Muscle layer of colon (tissue), 2 donors: ENCODE measurements around the gene COBL.

Experiments
- H3K27ac ChIP-seq: one replicate; pipeline ENCODE4 v1.7.0; 2013; ENCODE audit warnings: low read depth, mild to moderate bottlenecking, low read length, moderate library complexity
- H3K27me3 ChIP-seq, 2 donors: one replicate each; pipeline ENCODE4 v1.7.0; 2013; ENCODE audit warnings: low read length in 2 of 2, mild to moderate bottlenecking in 2 of 2; ENCODE audit not compliant: insufficient read depth in 2 of 2, control insufficient read depth in 1 of 2
- H3K36me3 ChIP-seq: one replicate; pipeline ENCODE4 v1.7.0; 2013; ENCODE audit warnings: mild to moderate bottlenecking, low read length; ENCODE audit not compliant: insufficient read depth
- H3K4me1 ChIP-seq: one replicate; pipeline ENCODE4 v1.7.0; 2013; ENCODE audit warnings: mild to moderate bottlenecking, low read length; ENCODE audit not compliant: insufficient read depth
- H3K4me3 ChIP-seq, 2 donors: one replicate each; pipeline ENCODE4 v1.7.0; 2013; ENCODE audit warnings: low read length in 2 of 2, low read depth in 1 of 2, mild to moderate bottlenecking in 1 of 2, moderate library complexity in 1 of 2
- H3K9ac ChIP-seq: one replicate; pipeline ENCODE4 v1.7.0; 2013; ENCODE audit warnings: low read length
- H3K9me3 ChIP-seq: one replicate; pipeline ENCODE4 v1.7.0; 2013; ENCODE audit warnings: mild to moderate bottlenecking, low read length
- donor health status: abdominal sarcoma.
- donor health status: Adenocarcinoma of cecum.

The COBL gene

DNA sequence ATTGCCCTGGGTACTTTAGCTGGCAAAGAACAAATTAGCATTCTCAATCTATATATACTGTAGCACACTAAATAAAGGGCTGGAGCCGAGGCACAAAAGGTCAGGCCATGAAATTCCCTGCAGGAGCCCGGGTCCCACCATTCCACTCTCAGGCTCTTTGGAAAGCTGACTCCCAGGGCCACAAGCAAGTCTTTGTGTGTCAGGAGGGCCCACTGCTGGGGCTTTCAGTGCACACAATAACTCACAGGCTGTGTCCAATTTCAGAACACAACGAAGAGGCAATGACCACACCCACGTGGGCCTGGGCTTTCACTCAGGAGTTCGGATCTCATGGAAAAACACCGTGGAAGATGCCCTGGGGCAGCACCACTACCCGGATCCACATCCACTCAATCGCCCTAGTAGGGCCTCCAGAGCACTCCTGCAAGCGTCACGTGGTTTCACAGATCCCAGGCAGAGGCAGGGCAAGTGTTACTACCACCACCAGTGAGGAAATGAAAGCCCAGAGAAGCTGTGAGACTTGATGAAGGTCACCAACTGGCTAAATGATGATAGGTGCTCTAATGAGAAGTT lies 60.3 kb downstream of the COBL start:
- H3K27ac ChIP-seq: no peak overlapping the region
- H3K27me3 ChIP-seq: no peaks in the 10 kb centered on the region
- no peak overlapping the region for H3K9ac ChIP-seq
- H3K36me3 ChIP-seq: no peaks in the 10 kb centered on the region
- no peaks in the 10 kb centered on the region for H3K9me3 ChIP-seq
- no peaks in the 10 kb centered on the region for H3K4me1 ChIP-seq
- no peak overlapping the region for H3K4me3 ChIP-seq

DNA sequence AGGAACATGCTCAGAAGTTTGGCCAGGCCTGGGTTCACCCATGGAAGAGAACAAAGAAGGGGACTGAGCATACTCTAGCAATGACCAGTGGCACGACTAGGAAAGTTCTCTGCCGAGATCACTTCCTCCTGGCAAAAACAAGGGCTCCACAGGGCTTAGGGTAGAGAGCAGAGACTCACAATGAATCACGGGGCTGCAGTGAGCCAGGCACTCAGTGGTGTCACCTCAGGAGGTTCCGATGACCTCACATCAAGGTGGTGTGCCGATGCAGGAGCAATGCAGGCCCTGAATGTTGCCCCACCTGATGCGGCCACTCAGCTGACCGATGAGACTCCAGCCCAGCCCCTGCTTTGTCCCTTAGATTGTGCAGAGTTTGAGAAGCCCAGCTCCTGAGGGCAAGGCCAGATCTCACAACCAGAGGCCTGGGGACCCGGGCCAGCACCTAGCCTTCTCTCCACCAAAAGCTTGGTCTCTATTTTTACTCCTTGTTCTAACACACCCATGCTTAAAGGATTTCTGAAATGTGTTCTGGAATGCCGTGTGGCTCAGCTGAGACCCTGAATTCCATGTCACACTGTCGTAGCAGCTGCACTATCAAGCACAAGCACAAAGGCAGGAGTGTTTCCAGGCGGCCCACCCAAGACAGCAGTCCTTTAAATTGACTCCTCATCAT lies 60.9 kb downstream of the COBL start:
- no peaks in the 10 kb centered on the region for H3K27me3 ChIP-seq
- no peak overlapping the region for H3K4me3 ChIP-seq
- H3K9ac ChIP-seq: no peak overlapping the region
- no peaks in the 10 kb centered on the region for H3K36me3 ChIP-seq
- H3K4me1 ChIP-seq: no peaks in the 10 kb centered on the region
- no peak overlapping the region for H3K27ac ChIP-seq
- H3K9me3 ChIP-seq: no peaks in the 10 kb centered on the region

DNA sequence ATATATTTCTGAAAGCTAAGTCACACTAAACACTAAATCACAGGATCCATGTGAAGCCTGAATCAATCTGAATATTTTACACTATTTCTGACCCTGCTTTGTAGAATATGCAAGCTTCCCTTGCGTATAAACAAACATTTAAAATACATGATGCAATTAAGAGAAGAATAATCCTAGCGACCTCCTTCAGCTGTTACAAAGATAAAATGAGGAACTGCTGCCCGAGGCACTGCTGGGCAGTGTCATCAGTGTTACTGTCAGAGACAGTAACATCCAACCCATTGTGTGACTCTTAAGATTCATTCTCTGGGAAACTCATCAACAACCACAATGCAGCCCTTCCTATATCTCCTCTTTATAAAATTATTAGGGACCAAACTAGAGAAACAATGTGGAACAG lies 61.6 kb downstream of the COBL start:
- Histone ChIP-seq H3K4me3 (no peak overlapping the region), H3K36me3 (no peaks in the 10 kb centered on the region), H3K9ac (no peak overlapping the region), H3K27ac (no peak overlapping the region), H3K4me1 (no peaks in the 10 kb centered on the region), H3K27me3 (no peaks in the 10 kb centered on the region), H3K9me3 (no peaks in the 10 kb centered on the region)

DNA sequence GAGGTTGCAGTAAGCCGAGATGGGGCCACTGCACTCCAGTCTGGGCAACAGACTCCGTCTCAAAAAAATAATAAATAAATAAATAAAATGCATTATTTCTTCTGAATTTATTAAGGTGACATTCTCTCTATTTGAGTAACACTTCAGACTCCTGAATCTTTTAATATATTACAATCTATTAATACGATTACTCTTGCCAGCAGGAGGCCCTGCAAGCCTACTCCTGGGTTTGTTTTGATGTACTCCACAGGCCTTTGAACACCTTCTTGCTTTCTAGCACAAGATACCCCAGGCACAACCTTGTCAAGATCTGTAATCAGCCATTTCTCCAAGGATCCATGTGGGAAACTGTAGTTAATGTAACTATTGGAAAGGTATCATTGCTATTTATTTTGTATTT lies 63.5 kb downstream of the COBL start:
- Histone ChIP-seq H3K27me3 (no peaks in the 10 kb centered on the region), H3K36me3 (no peaks in the 10 kb centered on the region), H3K27ac (no peak overlapping the region), H3K9ac (no peak overlapping the region), H3K9me3 (no peaks in the 10 kb centered on the region), H3K4me1 (no peaks in the 10 kb centered on the region), H3K4me3 (no peak overlapping the region)

DNA sequence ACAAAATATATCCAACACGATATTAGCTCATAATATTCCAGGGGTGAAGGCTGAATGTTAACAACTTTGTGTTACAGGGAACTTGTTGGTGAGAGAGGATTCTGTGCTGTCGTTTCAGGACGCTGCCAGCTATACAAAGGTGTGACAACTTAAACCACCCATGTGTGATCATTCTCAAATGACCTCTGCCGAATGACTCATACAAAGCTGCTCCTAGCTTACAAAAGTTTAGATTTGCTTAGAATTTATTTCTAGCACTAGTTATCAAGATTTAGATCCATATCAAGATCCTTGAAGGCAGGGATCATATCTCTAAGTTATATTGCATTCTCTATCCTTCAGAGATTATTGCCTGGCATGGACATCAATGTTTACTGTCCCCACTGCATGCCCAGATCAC lies 65.3 kb downstream of the COBL start:
- no peak overlapping the region for H3K4me3 ChIP-seq
- H3K36me3 ChIP-seq: no peaks in the 10 kb centered on the region
- no peaks in the 10 kb centered on the region for H3K4me1 ChIP-seq
- no peak overlapping the region for H3K27ac ChIP-seq
- H3K9me3 ChIP-seq: no peaks in the 10 kb centered on the region
- H3K27me3 ChIP-seq: no peaks in the 10 kb centered on the region
- H3K9ac ChIP-seq: no peak overlapping the region

DNA sequence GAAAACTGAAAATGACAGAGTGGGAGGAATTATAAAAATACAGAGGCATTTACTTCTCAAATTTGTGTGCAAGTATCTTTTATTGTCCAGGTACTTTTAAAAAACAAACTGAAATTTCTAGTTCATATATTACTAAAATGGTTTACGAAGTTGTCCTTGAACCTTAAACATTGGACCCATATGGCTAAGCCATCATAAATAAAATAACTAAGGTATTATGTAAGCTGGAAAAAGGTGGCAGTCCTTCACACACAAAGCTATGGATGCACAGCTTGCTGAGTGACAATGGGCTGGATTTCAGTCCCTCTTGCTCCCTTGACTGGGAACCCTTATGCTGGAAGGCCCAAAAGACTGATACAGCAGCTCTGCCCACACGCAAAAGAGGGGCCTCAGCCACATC lies 66.1 kb downstream of the COBL start:
- no peak overlapping the region for H3K9ac ChIP-seq
- no peak overlapping the region for H3K4me3 ChIP-seq
- H3K9me3 ChIP-seq: no peaks in the 10 kb centered on the region
- H3K4me1 ChIP-seq: no peaks in the 10 kb centered on the region
- no peak overlapping the region for H3K27ac ChIP-seq
- no peaks in the 10 kb centered on the region for H3K27me3 ChIP-seq
- H3K36me3 ChIP-seq: no peaks in the 10 kb centered on the region

DNA sequence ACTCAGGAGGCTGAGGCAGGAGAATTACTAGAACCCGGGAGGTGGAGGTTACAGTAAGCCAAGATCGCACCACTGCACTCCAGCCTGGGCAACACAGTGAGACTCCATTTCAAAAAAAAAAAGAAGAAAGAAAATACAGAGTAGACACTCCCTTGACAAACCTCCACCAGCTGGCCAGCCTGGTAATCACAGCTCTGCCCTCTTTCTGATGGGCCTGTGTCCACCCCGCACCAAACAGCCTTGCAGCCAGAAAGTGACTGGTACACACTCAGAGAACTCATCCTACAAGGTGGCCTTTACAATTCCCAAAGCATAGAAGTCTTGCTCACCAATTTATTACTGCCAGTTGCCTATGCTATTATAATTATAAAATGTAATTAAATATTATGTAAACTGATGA lies 66.6 kb downstream of the COBL start:
- H3K27ac ChIP-seq: no peak overlapping the region
- no peaks in the 10 kb centered on the region for H3K4me1 ChIP-seq

DNA sequence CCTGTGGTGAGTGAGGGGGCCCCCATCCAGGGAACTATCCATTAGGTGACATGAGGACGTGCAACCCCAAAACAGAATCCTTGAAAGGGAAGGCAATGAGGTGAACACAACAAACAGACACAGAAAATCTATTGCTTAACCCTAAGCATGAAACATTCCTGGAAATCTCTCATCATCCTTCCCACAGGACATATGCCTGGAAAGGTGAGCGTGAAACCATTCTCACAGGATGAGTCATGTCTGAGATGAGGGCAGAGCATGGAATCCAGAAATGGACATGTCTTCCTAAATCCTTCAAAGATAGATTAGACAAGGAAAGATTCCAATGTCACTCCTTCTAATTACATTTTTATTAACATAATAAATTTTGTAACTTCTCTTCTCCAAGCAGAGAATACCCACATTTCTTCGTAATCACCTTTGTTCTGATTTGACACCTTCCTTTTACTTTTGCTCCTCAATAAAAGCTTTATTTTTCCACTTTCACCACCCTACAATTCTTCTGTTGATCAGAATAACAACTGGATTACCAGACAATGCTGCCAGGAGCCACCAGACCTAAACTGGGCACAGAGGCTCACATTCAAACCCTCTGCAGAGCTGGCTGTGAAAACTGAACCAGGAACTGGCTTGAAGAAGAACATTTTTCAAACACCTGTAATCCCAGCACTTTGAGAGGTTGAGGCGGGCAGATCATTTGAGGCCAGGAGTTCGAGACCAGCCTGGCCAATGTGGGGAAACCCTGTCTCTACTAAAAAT lies 67.2 kb downstream of the COBL start:
- no peak overlapping the region for H3K27ac ChIP-seq

More for the DNA sequence above, 66.6 kb downstream of the COBL start:
- Histone ChIP-seq H3K36me3 (no peaks in the 10 kb centered on the region), H3K9me3 (no peaks in the 10 kb centered on the region), H3K27me3 (no peaks in the 10 kb centered on the region), H3K4me3 (no peak overlapping the region), H3K9ac (no peak overlapping the region)

DNA sequence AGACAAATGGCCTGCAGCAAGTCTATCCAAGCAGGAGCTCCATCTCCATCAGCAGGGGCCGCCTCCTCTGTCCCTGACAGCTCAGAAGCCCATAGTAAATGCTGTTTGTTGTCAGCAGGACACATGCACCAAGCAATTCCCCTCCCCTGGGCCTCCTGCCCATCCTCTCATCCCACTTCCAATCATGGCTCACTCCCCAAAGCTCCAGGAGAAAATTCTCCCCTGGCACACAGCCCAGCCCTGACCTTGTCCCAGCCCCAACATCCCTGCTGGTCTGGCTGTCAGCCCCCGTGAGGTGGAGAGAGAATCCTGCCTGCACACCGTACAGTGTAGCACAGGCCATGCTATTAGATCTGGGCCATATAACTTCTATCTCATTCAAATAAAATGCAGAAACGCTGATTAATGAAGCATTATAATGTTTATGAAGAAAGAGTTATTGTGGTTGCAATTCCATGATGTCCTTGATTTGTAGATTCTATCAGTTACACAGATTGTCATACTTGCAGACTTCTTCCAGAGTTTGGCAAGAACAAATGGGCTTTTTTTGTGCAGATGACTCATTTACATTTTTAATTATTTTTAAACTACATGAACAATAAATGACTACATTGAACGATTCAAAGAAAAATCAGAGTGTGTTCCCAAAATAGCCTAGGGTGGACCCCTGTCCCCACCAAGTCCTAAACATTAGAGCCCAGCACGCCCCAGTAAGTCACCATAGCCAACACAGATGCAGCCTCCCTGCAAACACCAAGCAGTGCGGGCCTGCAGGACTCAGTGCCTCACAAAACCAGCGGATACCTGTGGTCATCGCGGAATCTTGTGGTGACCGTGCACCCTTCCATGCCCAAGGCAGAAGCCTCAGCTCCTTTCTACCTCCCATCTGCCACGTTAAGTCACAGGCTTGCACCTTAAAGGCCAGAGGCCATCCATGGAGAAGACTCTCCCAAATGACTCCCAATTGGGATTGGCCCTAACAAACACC lies 70.1 kb downstream of the COBL start:
- no peaks in the 10 kb centered on the region for H3K4me1 ChIP-seq
- no peaks in the 10 kb centered on the region for H3K36me3 ChIP-seq
- H3K4me3 ChIP-seq: no peak overlapping the region
- no peak overlapping the region for H3K27ac ChIP-seq
- H3K9me3 ChIP-seq: no peaks in the 10 kb centered on the region
- H3K9ac ChIP-seq: no peak overlapping the region
- no peaks in the 10 kb centered on the region for H3K27me3 ChIP-seq

More for the DNA sequence above, 67.2 kb downstream of the COBL start:
- no peaks in the 10 kb centered on the region for H3K27me3 ChIP-seq
- no peaks in the 10 kb centered on the region for H3K9me3 ChIP-seq
- H3K9ac ChIP-seq: no peak overlapping the region
- H3K36me3 ChIP-seq: no peaks in the 10 kb centered on the region
- H3K4me1 ChIP-seq: no peaks in the 10 kb centered on the region
- H3K4me3 ChIP-seq: no peak overlapping the region

DNA sequence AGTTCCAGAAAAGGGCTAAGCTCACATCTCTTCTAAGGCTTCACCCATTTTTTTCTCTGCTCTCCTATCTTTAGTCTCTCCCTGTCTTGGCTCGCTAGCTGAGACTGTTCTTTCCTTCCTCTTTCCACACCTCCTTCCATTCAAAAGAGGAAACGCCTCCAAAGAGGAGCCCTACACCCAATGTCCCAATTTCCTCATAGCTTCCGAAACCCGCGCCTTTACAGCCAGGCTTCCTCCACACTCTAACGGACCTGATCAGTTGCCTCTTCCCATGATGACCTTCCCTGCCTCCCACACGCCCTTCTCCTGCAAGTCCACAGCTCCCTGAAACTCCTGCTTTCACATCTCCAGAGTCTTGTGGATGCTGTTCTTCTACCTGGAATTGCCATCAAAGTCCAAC lies 71.7 kb downstream of the COBL start:
- Histone ChIP-seq H3K4me1 (no peaks in the 10 kb centered on the region), H3K27me3 (no peaks in the 10 kb centered on the region), H3K9ac (no peak overlapping the region), H3K27ac (no peak overlapping the region), H3K36me3 (no peaks in the 10 kb centered on the region), H3K4me3 (no peak overlapping the region), H3K9me3 (no peaks in the 10 kb centered on the region)

DNA sequence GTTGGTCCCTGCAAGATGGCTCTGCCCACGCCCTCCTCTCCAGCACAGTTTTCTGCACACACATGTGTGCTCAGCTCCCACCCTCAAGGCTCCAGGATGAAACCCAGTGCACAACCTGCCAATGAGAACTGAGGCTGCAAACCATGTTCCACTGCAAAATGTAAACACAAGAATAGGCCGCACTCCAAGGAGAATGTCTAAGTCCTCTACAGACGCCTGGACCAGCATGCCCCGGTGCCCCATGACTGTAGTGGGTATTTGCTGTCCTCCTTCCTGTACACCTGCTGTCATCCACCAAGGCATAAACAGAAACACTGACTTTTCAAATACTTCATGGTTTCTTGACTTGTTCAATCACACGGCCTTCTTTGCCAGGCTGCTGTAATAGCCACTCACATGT lies 72.6 kb downstream of the COBL start:
- Histone ChIP-seq H3K9me3 (no peaks in the 10 kb centered on the region), H3K4me3 (no peak overlapping the region), H3K27me3 (no peaks in the 10 kb centered on the region), H3K9ac (no peak overlapping the region), H3K4me1 (no peaks in the 10 kb centered on the region), H3K27ac (no peak overlapping the region), H3K36me3 (no peaks in the 10 kb centered on the region)
